Fibroblast of lung (primary cell): ENCODE results near the gene SH2D3C.

Experiments
- CTCF ChIP-seq, 2 donors: IDR thresholded peaks in 1 of 2; conservative IDR thresholded peaks in 1 of 2; 1 replicate in 1 of 2; 2 replicates in 1 of 2; pipeline ENCODE4 v1.5.1; 2011 to 2012; ENCODE audit warnings: low read length in 2 of 2, control low read depth in 1 of 2, inconsistent platforms in 1 of 2, low read depth in 1 of 2, mild to moderate bottlenecking in 1 of 2
- EZH2 ChIP-seq: IDR thresholded peaks from 2 replicates; pipeline ENCODE4 v1.5.1; 2012; ENCODE audit warnings: low read length, control low read depth, mild to moderate bottlenecking; ENCODE audit errors: missing control alignments

- no peak for TF ChIP-seq CTCF (conservative IDR thresholded peaks at IDR 0.05 in 1 of 2, IDR thresholded peaks at IDR 0.05 in 1 of 2; ENCODE audit: low read depth in 1 of 2, low read length in 2 of 2)
- no peak for TF ChIP-seq EZH2
These were observed 46.5 kb downstream of the SH2D3C start for GRCh38 chr9:127731938-127732337.
